ENCODE measurements around the gene PLEKHN1.

- TF ChIP-seq POLR2AphosphoS5 (IDR thresholded peaks at IDR 0.05) (no peak), CTCF (IDR thresholded peaks at IDR 0.05) (no peak), EP300 (IDR thresholded peaks at IDR 0.05) (no peak), POLR2A (IDR thresholded peaks at IDR 0.05) (no peak)
These were observed 38.1 kb downstream of the PLEKHN1 start for GRCh38 chr1:1004420-1004779.
